ENCODE data around the gene SATB2. TPM values are rescaled to one million over a fixed set of nuclear protein-coding genes. Genes with fewer than 3 reads are reported as not detected.

The SATB2 gene
- total RNA-seq, 1 donor from 2014 or later = 1.6 TPM

- no peaks in the 10 kb centered on the region for H3K36me3 ChIP-seq (ENCODE audit: control insufficient read depth, insufficient read depth, low read length)
- FAIRE-seq (no peak), DNase-seq (ENCODE audit: low read depth) (no peak)
- peaks cover 60% of the 10 kb centered on the region for H3K27me3 ChIP-seq (ENCODE audit: control insufficient read depth, insufficient read depth, low read length)
- no peak for TF ChIP-seq CTCF (IDR thresholded peaks at IDR 0.05; ENCODE audit: insufficient read depth, low read length, severe bottlenecking)
- H3K4me3 ChIP-seq (ENCODE audit: low read depth, low read length) = no peak overlapping the region
Measured at GRCh38 chr2:199460846-199461710, 3.3 kb upstream of the SATB2 start.

- DNase-seq (ENCODE audit: low read depth) = peak; percentile 20
- peaks cover 58% of the 10 kb centered on the region for H3K27me3 ChIP-seq (ENCODE audit: control insufficient read depth, insufficient read depth, low read length)
- H3K36me3 ChIP-seq (ENCODE audit: control insufficient read depth, insufficient read depth, low read length) = no peaks in the 10 kb centered on the region
- peak overlapping the region; percentile 61 for H3K4me3 ChIP-seq (ENCODE audit: low read depth, low read length)
- FAIRE-seq = no peak
- no peak for TF ChIP-seq CTCF (IDR thresholded peaks at IDR 0.05; ENCODE audit: insufficient read depth, low read length, severe bottlenecking)
Measured at GRCh38 chr2:199460101-199460671, 2.4 kb upstream of the SATB2 start.

GRCh38 chr2:199459286-199460100 lies 1.8 kb upstream of the SATB2 start:
- no peak for TF ChIP-seq CTCF (IDR thresholded peaks at IDR 0.05; ENCODE audit: insufficient read depth, low read length, severe bottlenecking)
- Histone ChIP-seq H3K36me3 (ENCODE audit: control insufficient read depth, insufficient read depth, low read length) (no peaks in the 10 kb centered on the region), H3K27me3 (ENCODE audit: control insufficient read depth, insufficient read depth, low read length) (peaks cover 53% of the 10 kb centered on the region), H3K4me3 (ENCODE audit: low read depth, low read length) (peak overlapping the region; percentile 61)
- DNase-seq (ENCODE audit: low read depth) = peak; percentile 79
- no peak for FAIRE-seq

GRCh38 chr2:199458806-199459285 lies 1.1 kb upstream of the SATB2 start:
- TF ChIP-seq CTCF (IDR thresholded peaks at IDR 0.05; ENCODE audit: insufficient read depth, low read length, severe bottlenecking) = no peak
- FAIRE-seq (no peak), DNase-seq (ENCODE audit: low read depth) (no peak)
- Histone ChIP-seq H3K27me3 (ENCODE audit: control insufficient read depth, insufficient read depth, low read length) (peaks cover 47% of the 10 kb centered on the region), H3K36me3 (ENCODE audit: control insufficient read depth, insufficient read depth, low read length) (no peaks in the 10 kb centered on the region), H3K4me3 (ENCODE audit: low read depth, low read length) (peak overlapping the region; percentile 61)

GRCh38 chr2:199458009-199458805 lies 468 bp upstream of the SATB2 start:
- no peaks in the 10 kb centered on the region for H3K36me3 ChIP-seq (ENCODE audit: control insufficient read depth, insufficient read depth, low read length)
- DNase-seq (ENCODE audit: low read depth) (no peak), FAIRE-seq (no peak)
- H3K4me3 ChIP-seq (ENCODE audit: low read depth, low read length) = peak overlapping the region; percentile 61
- TF ChIP-seq CTCF (IDR thresholded peaks at IDR 0.05; ENCODE audit: insufficient read depth, low read length, severe bottlenecking) = no peak
- peaks cover 40% of the 10 kb centered on the region for H3K27me3 ChIP-seq (ENCODE audit: control insufficient read depth, insufficient read depth, low read length)
